Esophagus squamous epithelium (tissue), 5 donors: ENCODE data around the gene SPAM1. TPM values are rescaled to one million over a fixed set of nuclear protein-coding genes. Genes with fewer than 3 reads are reported as not detected.
"Not testable (repeated sequence)": the region's sequence is repeated elsewhere in the genome, so short reads cannot be mapped to it uniquely, and the experiment has no call there.

Source experiments
- DNase-seq: peaks from one replicate; lab custom pipeline; 2025; lab: John Stamatoyannopoulos, UW
- H3K27ac ChIP-seq, 4 donors: fragments of 200-600 bp; sonication (generic); one replicate each; pipeline ENCODE4 v1.5.1; 2016 to 2019; ENCODE audit warnings: mild to moderate bottlenecking in 1 of 4
- H3K27me3 ChIP-seq, 4 donors: fragments of 200-600 bp; sonication (generic); 1 replicate in 3 of 4; 2 replicates in 1 of 4; pipeline versions ENCODE4 v1.5.1 to v1.6.0; 2017 to 2021; ENCODE audit warnings: antibody characterized with exemption in 1 of 4
- H3K36me3 ChIP-seq, 3 donors: fragments of 200-600 bp; sonication (generic); one replicate each; pipeline ENCODE4 v1.5.1; 2016 to 2019
- H3K4me1 ChIP-seq, 3 donors: fragments of 200-600 bp; sonication (generic); one replicate each; pipeline ENCODE4 v1.5.1; 2017 to 2019
- H3K4me3 ChIP-seq, 4 donors: fragments of 200-600 bp; sonication (generic); 1 replicate in 3 of 4; 2 replicates in 1 of 4; pipeline ENCODE4 v1.5.1; 2016 to 2019; ENCODE audit warnings: mild to moderate bottlenecking in 2 of 4, moderate library complexity in 1 of 4
- H3K9me3 ChIP-seq, 3 donors: fragments of 200-600 bp; sonication (generic); one replicate each; pipeline ENCODE4 v1.5.1; 2016 to 2019
- POLR2A ChIP-seq, 4 donors: fragments of 450-650 bp; IDR thresholded peaks; one replicate each; pipeline ENCODE4 v1.6.1; 2017; ENCODE audit warnings: antibody characterized with exemption in 4 of 4, mild to moderate bottlenecking in 4 of 4, moderate library complexity in 3 of 4
- WGBS, 2 donors: methylation state at CpG; one replicate each; pipeline ENCODE4 v1.1.5; 2018; 5-methylcytosine and 5-hydroxymethylcytosine counted together
- intact Hi-C: fragments of 100-400 bp; cut with DNase I; formaldehyde crosslinking; loops from one replicate; pipeline ENCODE4 v1.15.0; 2022
- total RNA-seq, 4 donors: library from RNA; depleted of rRNA; stranded (reverse); fragments of >200 nt; gene quantifications; one replicate each; pipeline ENCODE4 v1.1.0, GENCODE V29; 2016
- TF ChIP-seq, protein P1 (sequence below), 6 experiments: fragments of 450-650 bp in 4 of 6; fragments of 200-600 bp in 2 of 6; sonication (generic) in 2 of 6; IDR thresholded peaks; one replicate each; pipeline ENCODE4 v1.5.1; 2016 to 2019; ENCODE audit warnings: antibody characterized with exemption in 6 of 6, mild to moderate bottlenecking in 4 of 6, moderate library complexity in 4 of 6
- donor health status: DM: yes; HTN: yes; CAD: no.

The SPAM1 gene
- total RNA-seq, 4 donors from 2014 or later = not detected

DNA sequence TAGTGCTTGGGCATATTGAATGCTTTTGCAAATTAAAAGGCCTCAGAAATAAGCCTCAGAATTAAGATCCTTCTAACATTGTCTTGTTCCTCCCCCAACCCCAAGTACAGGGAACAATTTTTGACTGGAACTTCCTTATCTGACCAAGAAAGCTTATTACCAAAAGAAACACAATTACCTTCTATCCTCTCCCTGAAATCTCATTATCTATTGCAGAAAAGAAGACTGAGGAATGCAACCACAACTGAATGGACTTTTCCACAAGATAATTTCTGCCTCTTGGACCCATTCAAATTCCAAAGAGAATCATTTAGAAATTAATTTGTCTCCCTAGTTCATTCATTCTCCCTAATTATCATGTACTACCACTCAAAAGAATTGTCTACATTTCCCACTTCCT, 36.8 kb upstream of the SPAM1 start:
- H3K27me3 ChIP-seq = no peaks in the 10 kb centered on the region
- peaks cover 0 to 3% (median 0%) of the 10 kb centered on the region in 3 donors for H3K9me3 ChIP-seq
- H3K4me1 ChIP-seq = no peaks in the 10 kb centered on the region
- H3K4me3 ChIP-seq = no peak overlapping the region
- no peak overlapping the region for H3K27ac ChIP-seq
- intact Hi-C loops = no loop called here
- no peaks in the 10 kb centered on the region for H3K36me3 ChIP-seq
- TF ChIP-seq, protein P1, sequence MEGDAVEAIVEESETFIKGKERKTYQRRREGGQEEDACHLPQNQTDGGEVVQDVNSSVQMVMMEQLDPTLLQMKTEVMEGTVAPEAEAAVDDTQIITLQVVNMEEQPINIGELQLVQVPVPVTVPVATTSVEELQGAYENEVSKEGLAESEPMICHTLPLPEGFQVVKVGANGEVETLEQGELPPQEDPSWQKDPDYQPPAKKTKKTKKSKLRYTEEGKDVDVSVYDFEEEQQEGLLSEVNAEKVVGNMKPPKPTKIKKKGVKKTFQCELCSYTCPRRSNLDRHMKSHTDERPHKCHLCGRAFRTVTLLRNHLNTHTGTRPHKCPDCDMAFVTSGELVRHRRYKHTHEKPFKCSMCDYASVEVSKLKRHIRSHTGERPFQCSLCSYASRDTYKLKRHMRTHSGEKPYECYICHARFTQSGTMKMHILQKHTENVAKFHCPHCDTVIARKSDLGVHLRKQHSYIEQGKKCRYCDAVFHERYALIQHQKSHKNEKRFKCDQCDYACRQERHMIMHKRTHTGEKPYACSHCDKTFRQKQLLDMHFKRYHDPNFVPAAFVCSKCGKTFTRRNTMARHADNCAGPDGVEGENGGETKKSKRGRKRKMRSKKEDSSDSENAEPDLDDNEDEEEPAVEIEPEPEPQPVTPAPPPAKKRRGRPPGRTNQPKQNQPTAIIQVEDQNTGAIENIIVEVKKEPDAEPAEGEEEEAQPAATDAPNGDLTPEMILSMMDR (IDR thresholded peaks at IDR 0.05) = no peak
- no peak for TF ChIP-seq POLR2A (IDR thresholded peaks at IDR 0.05)
- no peak for DNase-seq

DNA sequence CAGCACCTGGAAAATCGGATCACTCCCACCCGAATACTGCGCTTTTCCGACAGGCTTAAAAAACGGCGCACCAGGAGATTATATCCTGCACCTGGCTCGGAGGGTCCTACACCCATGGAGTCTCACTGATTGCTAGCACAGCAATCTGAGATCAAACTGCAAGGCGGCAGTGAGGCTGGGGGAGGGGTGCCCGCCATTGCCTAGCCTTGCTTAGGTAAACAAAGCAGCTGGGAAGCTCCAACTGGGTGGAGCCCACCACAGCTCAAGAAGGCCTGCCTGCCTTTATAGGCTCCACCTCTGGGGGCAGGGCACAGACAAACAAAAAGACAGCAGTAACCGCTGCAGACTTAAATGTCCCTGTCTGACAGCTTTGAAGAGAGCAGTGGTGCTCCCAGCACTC, 30.3 kb upstream of the SPAM1 start:
- H3K9me3 ChIP-seq = peaks cover 0 to 19% (median 0%) of the 10 kb centered on the region in 3 donors
- H3K36me3 ChIP-seq, H3K27ac ChIP-seq, DNase-seq, intact Hi-C loops, H3K4me1 ChIP-seq, H3K4me3 ChIP-seq, H3K27me3 ChIP-seq: not testable (repeated sequence)
- WGBS, 2 donors = 88 to 95% methylated on average over 5 to 6 of the region's 10 CpGs

DNA sequence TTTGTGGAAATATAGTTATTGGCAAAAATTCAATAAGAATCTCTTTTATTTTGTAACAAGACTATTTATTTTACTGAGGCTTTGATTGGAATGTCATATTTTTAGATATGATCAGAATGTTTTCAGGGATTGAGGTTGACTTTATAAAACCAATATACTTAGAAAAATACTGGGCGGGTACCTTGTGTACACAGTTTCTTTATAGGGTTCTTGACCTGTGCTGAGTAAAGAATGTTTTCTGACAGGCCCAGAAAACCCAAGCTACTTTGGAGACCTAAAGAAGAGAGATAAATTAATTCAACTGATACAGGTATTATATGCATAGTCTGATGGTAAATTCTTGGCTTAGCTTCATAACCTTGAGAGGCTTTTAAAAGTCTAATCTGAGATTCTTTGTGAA, 23.9 kb upstream of the SPAM1 start:
- intact Hi-C loops = no loop called here
- Histone ChIP-seq H3K9me3 (no peaks in the 10 kb centered on the region), H3K4me3 (no peak overlapping the region), H3K36me3 (no peaks in the 10 kb centered on the region), H3K27me3 (no peaks in the 10 kb centered on the region), H3K4me1 (no peaks in the 10 kb centered on the region), H3K27ac (no peak overlapping the region)
- DNase-seq = no peak
- no peak for TF ChIP-seq POLR2A (IDR thresholded peaks at IDR 0.05)
- TF ChIP-seq, protein P1 (IDR thresholded peaks at IDR 0.05) = no peak
- 43 to 56% methylated on average over 1 of the region's 1 CpG for WGBS, 2 donors

DNA sequence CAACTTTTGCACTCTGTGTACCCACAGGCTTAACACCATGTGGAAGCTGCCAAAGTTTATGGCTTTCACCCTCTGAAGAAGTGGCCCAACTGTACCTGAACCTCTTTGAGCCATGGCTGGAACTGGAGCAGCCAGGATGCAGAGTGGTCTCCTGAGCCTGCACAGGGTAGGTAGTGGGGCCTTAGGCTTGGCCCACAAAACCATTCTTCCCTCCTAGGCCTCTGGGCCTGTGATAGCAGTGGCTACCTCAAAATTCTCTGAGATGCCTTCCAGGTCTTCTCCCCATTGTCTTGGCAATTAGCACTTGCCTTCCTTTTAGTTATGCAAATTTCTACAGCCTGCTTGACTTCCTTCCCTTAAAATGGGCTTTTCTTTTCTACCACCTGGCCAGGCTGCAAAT, 19.3 kb upstream of the SPAM1 start:
- no peak overlapping the region for H3K27ac ChIP-seq
- no peaks in the 10 kb centered on the region for H3K36me3 ChIP-seq
- DNase-seq = no peak
- intact Hi-C loops = no loop called here
- no peak overlapping the region for H3K4me3 ChIP-seq
- TF ChIP-seq POLR2A (IDR thresholded peaks at IDR 0.05) = no peak
- TF ChIP-seq, protein P1 (IDR thresholded peaks at IDR 0.05) = no peak
- no peaks in the 10 kb centered on the region for H3K4me1 ChIP-seq
- H3K27me3 ChIP-seq = no peaks in the 10 kb centered on the region
- H3K9me3 ChIP-seq = no peaks in the 10 kb centered on the region

DNA sequence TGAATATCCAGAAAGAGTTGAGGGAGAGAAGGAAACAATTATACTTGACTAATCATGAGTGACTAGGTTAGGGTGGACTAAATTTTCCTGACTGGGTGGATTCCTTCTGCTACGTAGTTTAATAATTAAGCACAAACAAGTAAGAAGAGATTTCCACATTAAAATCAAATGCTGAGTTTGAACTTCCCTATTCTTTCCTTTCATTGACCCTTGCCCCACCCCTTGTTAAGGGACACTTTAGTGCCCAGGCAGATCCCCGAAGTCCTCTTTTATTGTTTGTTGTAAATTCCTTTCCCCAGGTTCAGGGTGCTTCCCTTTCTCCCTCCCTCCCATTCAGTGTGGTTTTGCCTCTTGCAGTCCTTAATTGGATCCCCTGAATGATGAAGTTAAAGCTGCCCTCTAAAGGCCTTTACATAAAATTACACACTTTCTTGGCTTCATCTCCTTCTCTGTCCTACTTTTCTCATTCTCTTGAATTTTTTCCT, 8.8 kb upstream of the SPAM1 start:
- Histone ChIP-seq H3K9me3 (no peaks in the 10 kb centered on the region), H3K4me1 (no peaks in the 10 kb centered on the region), H3K27me3 (no peaks in the 10 kb centered on the region), H3K4me3 (no peak overlapping the region), H3K27ac (no peak overlapping the region), H3K36me3 (no peaks in the 10 kb centered on the region)
- DNase-seq = no peak
- intact Hi-C loops = no loop called here
- TF ChIP-seq, protein P1 (IDR thresholded peaks at IDR 0.05) = peak in 1 of 6 experiments; percentile 15
- TF ChIP-seq POLR2A (IDR thresholded peaks at IDR 0.05) = no peak
- WGBS, 2 donors = 29 to 41% methylated on average over 2 of the region's 2 CpGs

DNA sequence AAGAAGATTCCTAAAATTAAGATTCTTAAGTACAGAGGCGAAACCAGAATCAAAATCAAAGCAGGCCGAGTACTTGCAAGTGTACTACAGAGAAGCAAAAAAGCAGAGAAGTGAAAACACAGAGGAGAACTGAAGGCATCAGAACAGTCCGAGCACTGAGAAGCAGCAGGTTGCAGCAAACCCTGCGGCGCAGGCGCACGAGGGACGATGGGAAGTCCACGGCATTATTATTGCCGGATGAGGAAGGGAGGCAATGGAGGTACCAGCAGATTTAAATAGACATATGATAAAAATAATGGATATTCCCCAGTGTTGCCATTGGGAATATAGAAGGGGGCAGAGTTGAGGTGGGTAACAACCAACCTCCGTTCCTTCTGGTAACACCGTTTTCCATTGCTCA, 7.2 kb upstream of the SPAM1 start:
- intact Hi-C loops = no loop called here
- H3K27ac ChIP-seq = no peak overlapping the region
- no peaks in the 10 kb centered on the region for H3K9me3 ChIP-seq
- no peak for DNase-seq
- H3K27me3 ChIP-seq = no peaks in the 10 kb centered on the region
- no peak overlapping the region for H3K4me3 ChIP-seq
- TF ChIP-seq POLR2A (IDR thresholded peaks at IDR 0.05) = no peak
- TF ChIP-seq, protein P1 (IDR thresholded peaks at IDR 0.05) = no peak
- no peaks in the 10 kb centered on the region for H3K36me3 ChIP-seq
- no peaks in the 10 kb centered on the region for H3K4me1 ChIP-seq
- 86 to 90% methylated on average over 12 of the region's 12 CpGs for WGBS, 2 donors
